H1 (cell line): Measurements from ENCODE around the gene INTU. TPM values are rescaled to one million over a fixed set of nuclear protein-coding genes. Genes with fewer than 3 reads are reported as not detected.

Source experiments
- CTCF ChIA-PET: fragments of 300-600 bp; sonication (Branson Sonifier 250); formaldehyde crosslinking; loops from one replicate; lab custom pipeline; 2021; ENCODE audit not compliant: partially characterized antibody; lab: Charles Lee
- POLR2A ChIA-PET: fragments of 300-600 bp; sonication (Branson Sonifier 250); formaldehyde crosslinking; loops from one replicate; lab custom pipeline; 2021; ENCODE audit warnings: inconsistent platforms; ENCODE audit not compliant: partially characterized antibody; lab: Charles Lee
- DNase-seq, 2 experiments: peaks; one replicate each; pipeline versions ENCODE4 v3.0.0 to v3.0.0-alpha.2; 2010 to 2022; ENCODE audit warnings: low spot score in 2 of 2, low read depth in 1 of 2, mixed read lengths in 1 of 2
- FAIRE-seq: peaks from 2 replicates; lab custom pipeline; 2011; peaks lifted over from hg19 to GRCh38; lab: Jason Lieb, UNC
- H2AFZ ChIP-seq: 2 replicates; pipeline ENCODE4 v1.8.1; 2012; ENCODE audit warnings: low read length, inconsistent platforms
- H2AK5ac ChIP-seq: 2 replicates; pipeline ENCODE4 v1.6.1; 2013; ENCODE audit warnings: low read depth, low read length
- H2BK120ac ChIP-seq: replicated peaks from 2 replicates; pipeline ENCODE3; 2013; ENCODE audit warnings: low read depth, low read length, inconsistent platforms
- H2BK12ac ChIP-seq: 2 replicates; pipeline ENCODE4 v1.6.1; 2013; ENCODE audit warnings: low read depth, low read length
- H2BK15ac ChIP-seq: 2 replicates; pipeline ENCODE4 v1.6.1; 2013; ENCODE audit warnings: low read length
- H2BK20ac ChIP-seq: 2 replicates; pipeline ENCODE4 v1.6.1; 2013; ENCODE audit warnings: low read length
- H2BK5ac ChIP-seq: 2 replicates; pipeline ENCODE4 v1.6.1; 2013; ENCODE audit warnings: low read depth, low read length
- H3K14ac ChIP-seq: 2 replicates; pipeline ENCODE4 v1.6.1; 2013; ENCODE audit warnings: inconsistent platforms; ENCODE audit not compliant: insufficient read length
- H3K18ac ChIP-seq: 2 replicates; pipeline ENCODE4 v1.6.1; 2013; ENCODE audit warnings: low read length; ENCODE audit errors: extremely low read depth
- H3K23ac ChIP-seq: 2 replicates; pipeline ENCODE4 v1.6.1; 2013; ENCODE audit warnings: inconsistent platforms; ENCODE audit not compliant: insufficient read length
- H3K23me2 ChIP-seq: 2 replicates; pipeline ENCODE4 v1.6.1; 2013; ENCODE audit warnings: low read depth, low read length
- H3K27ac ChIP-seq: 2 replicates; pipeline ENCODE4 v1.6.1; 2011; ENCODE audit warnings: low read depth, low read length, inconsistent platforms
- H3K27me3 ChIP-seq, 4 experiments: replicated peaks in 1 of 4; 1 replicate in 1 of 4; 2 replicates in 3 of 4; pipeline versions ENCODE4 v1.6.1 to v1.8.1; 2011 to 2013; ENCODE audit warnings: low read length in 3 of 4, mild to moderate bottlenecking in 3 of 4, inconsistent platforms in 2 of 4, mixed read lengths in 2 of 4, moderate library complexity in 1 of 4; ENCODE audit not compliant: control insufficient read depth in 3 of 4, insufficient read depth in 3 of 4; ENCODE audit errors: extremely low read depth in 1 of 4
- H3K36me3 ChIP-seq, 4 experiments: 2 replicates each; pipeline versions ENCODE4 v1.6.1 to v1.8.1; 2011 to 2013; ENCODE audit warnings: mild to moderate bottlenecking in 4 of 4, low read length in 3 of 4, moderate library complexity in 2 of 4, control low read depth in 1 of 4, inconsistent platforms in 1 of 4; ENCODE audit not compliant: insufficient read depth in 4 of 4, control insufficient read depth in 2 of 4
- H3K4ac ChIP-seq: replicated peaks from 2 replicates; pipeline ENCODE3; 2013; ENCODE audit warnings: low read length, low read depth, mixed read lengths, inconsistent platforms; ENCODE audit not compliant: insufficient read length
- H3K4me1 ChIP-seq, 4 experiments: replicated peaks in 1 of 4; 1 replicate in 1 of 4; 2 replicates in 3 of 4; pipeline versions ENCODE4 v1.6.1 to v1.8.1; 2011 to 2013; ENCODE audit warnings: low read length in 3 of 4, inconsistent platforms in 2 of 4, mixed read lengths in 1 of 4; ENCODE audit not compliant: insufficient read depth in 4 of 4, control insufficient read depth in 3 of 4
- H3K4me2 ChIP-seq, 2 experiments: 2 replicates each; pipeline versions ENCODE4 v1.6.1 to v1.8.1; 2011 to 2013; ENCODE audit warnings: low read depth in 2 of 2, low read length in 2 of 2, control low read depth in 1 of 2, inconsistent platforms in 1 of 2, mild to moderate bottlenecking in 1 of 2; ENCODE audit not compliant: insufficient read depth in 1 of 2
- H3K4me3 ChIP-seq, 4 experiments: fragments of 200-600, 300-600 bp in 1 of 4; sonication (generic), shearing (Covaris generic), sonication (Bioruptor Twin) in 1 of 4; 2 replicates each; pipeline versions ENCODE4 v1.5.1 to v1.8.1; 2011 to 2016; ENCODE audit warnings: low read length in 4 of 4, low read depth in 3 of 4, control low read depth in 2 of 4, inconsistent platforms in 2 of 4, mild to moderate bottlenecking in 2 of 4, mixed read lengths in 1 of 4, moderate library complexity in 1 of 4; ENCODE audit not compliant: insufficient read depth in 2 of 4; ENCODE audit errors: extremely low read depth in 1 of 4
- H3K56ac ChIP-seq: replicated peaks from 2 replicates; pipeline ENCODE3; 2013; ENCODE audit warnings: low read depth, mild to moderate bottlenecking, mixed read lengths, low read length, inconsistent platforms; ENCODE audit not compliant: insufficient read length
- H3K79me1 ChIP-seq: 2 replicates; pipeline ENCODE4 v1.6.1; 2013; ENCODE audit warnings: low read depth, low read length, control low read depth
- H3K79me2 ChIP-seq, 2 experiments: 2 replicates each; pipeline versions ENCODE4 v1.6.1 to v1.8.1; 2012 to 2013; ENCODE audit warnings: low read length in 2 of 2, mild to moderate bottlenecking in 2 of 2, inconsistent platforms in 1 of 2; ENCODE audit not compliant: insufficient read depth in 2 of 2, control insufficient read depth in 1 of 2
- H3K9ac ChIP-seq, 4 experiments: replicated peaks in 1 of 4; 1 replicate in 1 of 4; 2 replicates in 3 of 4; pipeline versions ENCODE4 v1.6.1 to v1.8.1; 2011 to 2013; ENCODE audit warnings: low read depth in 3 of 4, low read length in 3 of 4, control low read depth in 2 of 4, mild to moderate bottlenecking in 2 of 4, moderate library complexity in 2 of 4, inconsistent platforms in 1 of 4; ENCODE audit errors: extremely low read depth in 1 of 4
- H3K9me3 ChIP-seq, 2 experiments: 2 replicates each; pipeline versions ENCODE4 v1.6.1 to v1.8.1; 2012 to 2013; ENCODE audit warnings: mild to moderate bottlenecking in 2 of 2, moderate library complexity in 2 of 2, control low read depth in 1 of 2, inconsistent platforms in 1 of 2, low read depth in 1 of 2, low read length in 1 of 2, mixed read lengths in 1 of 2; ENCODE audit not compliant: insufficient read depth in 2 of 2
- H4K20me1 ChIP-seq, 2 experiments: replicated peaks in 1 of 2; 2 replicates each; pipeline versions ENCODE3 to v1.8.1; 2011 to 2013; ENCODE audit warnings: inconsistent platforms in 2 of 2, low read length in 2 of 2, mild to moderate bottlenecking in 1 of 2; ENCODE audit not compliant: insufficient read depth in 2 of 2, control insufficient read depth in 1 of 2
- H4K5ac ChIP-seq: 2 replicates; pipeline ENCODE4 v1.6.1; 2013; ENCODE audit warnings: low read length, low read depth, mixed read lengths, inconsistent platforms; ENCODE audit not compliant: insufficient read length
- H4K8ac ChIP-seq: 2 replicates; pipeline ENCODE4 v1.8.0; 2013; ENCODE audit warnings: mild to moderate bottlenecking, moderate library complexity, low read length, inconsistent platforms; ENCODE audit not compliant: insufficient read depth; ENCODE audit errors: extremely low read depth
- H4K91ac ChIP-seq: replicated peaks from 2 replicates; pipeline ENCODE3; 2013; ENCODE audit warnings: low read length, mixed read lengths, inconsistent platforms; ENCODE audit not compliant: insufficient read length
- ASH2L ChIP-seq: fragments of 200-600, 300-600 bp; sonication (generic); IDR thresholded peaks from one replicate; pipeline ENCODE4 v1.7.1; 2017; ENCODE audit warnings: low read length
- CHD1 ChIP-seq: IDR thresholded peaks from 2 replicates; pipeline ENCODE4 v1.6.1; 2012; ENCODE audit warnings: low read depth, low read length, improper control_type of control experiment
- FOSL1 ChIP-seq: IDR thresholded peaks from 2 replicates; pipeline ENCODE4 v1.6.1; 2011; ENCODE audit warnings: mild to moderate bottlenecking, low read depth, low read length, moderate library complexity; ENCODE audit not compliant: insufficient read depth
- GABPA ChIP-seq: IDR thresholded peaks from 2 replicates; pipeline ENCODE4 v1.6.1; 2011; ENCODE audit warnings: mild to moderate bottlenecking, low read length, moderate library complexity, borderline replicate concordance; ENCODE audit not compliant: insufficient read depth
- GTF2F1 ChIP-seq: IDR thresholded peaks from 2 replicates; pipeline ENCODE4 v1.6.1; 2012; ENCODE audit warnings: low read depth, low read length, improper control_type of control experiment, borderline replicate concordance
- HDAC2 ChIP-seq, 2 experiments: fragments of 300-600 bp in 1 of 2; sonication (generic) in 1 of 2; IDR thresholded peaks; 2 replicates each; pipeline ENCODE4 v1.6.1; 2011 to 2012; ENCODE audit warnings: low read depth in 2 of 2, low read length in 2 of 2, mild to moderate bottlenecking in 2 of 2, moderate library complexity in 2 of 2, borderline replicate concordance in 1 of 2, inconsistent platforms in 1 of 2
- HDAC6 ChIP-seq: IDR thresholded peaks from one replicate; pipeline ENCODE4 v1.7.1; 2012; ENCODE audit warnings: low read depth, mild to moderate bottlenecking, inconsistent platforms, low read length, moderate library complexity
- PHF8 ChIP-seq: fragments of 200-600 bp; sonication (generic); conservative IDR thresholded peaks from 2 replicates; pipeline ENCODE4 v1.7.1; 2012; ENCODE audit warnings: low read depth, mild to moderate bottlenecking, inconsistent platforms, low read length, moderate library complexity
- RNF2 ChIP-seq: fragments of 200-900, 300-1000 bp; sonication (generic); IDR thresholded peaks from 2 replicates; pipeline ENCODE4 v1.7.1; 2016; ENCODE audit warnings: borderline replicate concordance, low read depth, mild to moderate bottlenecking, antibody characterized with exemption, low read length; ENCODE audit not compliant: poor library complexity, severe bottlenecking; ENCODE audit errors: missing control alignments
- RXRA ChIP-seq: IDR thresholded peaks from 2 replicates; pipeline ENCODE4 v1.6.1; 2011; ENCODE audit warnings: low read depth, mild to moderate bottlenecking, low read length, moderate library complexity; ENCODE audit not compliant: insufficient read depth
- SRF ChIP-seq: IDR thresholded peaks from 2 replicates; pipeline ENCODE4 v1.6.1; 2011; ENCODE audit warnings: mild to moderate bottlenecking, low read depth, low read length, moderate library complexity
- ZNF274 ChIP-seq: IDR thresholded peaks from 2 replicates; pipeline ENCODE4 v1.7.0; 2012; ENCODE audit warnings: low read length, borderline replicate concordance; ENCODE audit errors: extremely low read depth
- WGBS, 2 experiments: shearing (Covaris generic) in 1 of 2; methylation state at CpG; one replicate each; pipeline versions ENCODE4 v1.1.6 to v1.1.7; 2013 to 2015; ENCODE audit warnings: low lambda C conversion rate in 2 of 2, mixed read lengths in 2 of 2, inconsistent platforms in 1 of 2, low coverage in 1 of 2, missing lambda C conversion rate in 1 of 2; ENCODE audit not compliant: insufficient replicate concordance in 2 of 2, insufficient coverage in 1 of 2, insufficient read length in 1 of 2; ENCODE audit errors: extremely low coverage in 1 of 2, missing lambda C conversion rate in 1 of 2; 5-methylcytosine and 5-hydroxymethylcytosine counted together
- polyA plus RNA-seq, 7 experiments: library from polyadenylated mRNA; depleted of rRNA in 3 of 7; stranded (reverse) in 5 of 7; unstranded in 2 of 7; fragments of >200 nt in 5 of 7; fragments of 200-250 nt in 2 of 7; gene quantifications; 1 replicate in 5 of 7; 2 replicates in 1 of 7; 4 replicates in 1 of 7; pipeline versions ENCODE4 v1.2.1 to v1.2.3, GENCODE V29; 2011 to 2013; ENCODE audit warnings: missing spikeins in 2 of 7, mixed read lengths in 2 of 7
- total RNA-seq: library from RNA; stranded (reverse); fragmentation: NEBNext Ultra II Directional; extraction: Animal tissue kit (Norgen Biotek cat#: 25700); gene quantifications from 2 replicates; pipeline ENCODE4 v1.2.1, GENCODE V29; 2021

The INTU gene
- total and polyA plus RNA-seq, 2 of the 8 experiments (the other 6 are each of a cell fraction or from before 2014, with no cell fraction given), result 6.0 to 15.1 TPM

DNA sequence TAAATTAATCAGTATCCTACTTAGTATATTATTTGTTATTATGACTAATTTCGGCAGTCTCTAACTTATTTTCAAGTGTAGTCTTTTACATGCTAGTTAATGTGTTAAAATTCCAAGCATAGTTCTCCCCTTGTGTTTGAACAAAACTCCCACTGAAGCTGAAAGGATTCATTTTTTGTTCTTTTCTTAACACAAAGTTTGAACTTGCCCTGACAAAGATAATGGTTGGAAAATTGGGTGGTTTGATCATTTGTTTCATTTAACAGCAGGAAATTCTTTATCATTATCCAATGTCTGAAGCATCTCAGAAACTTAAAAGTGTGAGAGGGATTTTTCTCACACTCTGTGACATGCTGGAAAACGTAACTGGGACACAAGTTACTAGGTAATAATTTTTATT is 36.0 kb downstream of the INTU start:
- FAIRE-seq, result no peak
- no peak for TF ChIP-seq ASH2L
- no peak for TF ChIP-seq GTF2F1
- no peak for TF ChIP-seq RNF2
- TF ChIP-seq HDAC6, result no peak
- TF ChIP-seq HDAC2 (IDR thresholded peaks at IDR 0.05; ENCODE audit: borderline replicate concordance in 1 of 2, low read depth in 2 of 2, low read length in 2 of 2), result no peak
- TF ChIP-seq RXRA, result no peak
- no peak for TF ChIP-seq GABPA
- TF ChIP-seq SRF, result no peak
- TF ChIP-seq PHF8, result no peak
- TF ChIP-seq ZNF274, result no peak
- TF ChIP-seq CHD1, result no peak
- TF ChIP-seq FOSL1, result no peak

More for the DNA sequence above, 36.0 kb downstream of the INTU start:
- Histone ChIP-seq H4K20me1 (no peaks in the 10 kb centered on the region), H3K4ac (no peak overlapping the region), H2BK12ac (no peak overlapping the region), H3K9ac (no peak overlapping the region), H2BK120ac (no peak overlapping the region), H3K79me1 (no peaks in the 10 kb centered on the region), H2AK5ac (no peak overlapping the region), H3K4me1 (peaks cover 0 to 6% (median 1%) of the 10 kb centered on the region in 4 experiments; a peak in 3 of 7 replicates), H4K5ac (no peak overlapping the region), H3K27me3 (no peaks in the 10 kb centered on the region), H3K14ac (no peak overlapping the region), H3K18ac (no peak overlapping the region), H2BK15ac (no peak overlapping the region), H3K79me2 (no peaks in the 10 kb centered on the region), H3K9me3 (no peaks in the 10 kb centered on the region), H3K4me2 (peak overlapping the region in 1 of 2 experiments; percentile 18; a peak in 1 of 4 replicates), H3K36me3 (no peaks in the 10 kb centered on the region; a peak in 1 of 8 replicates), H3K23me2 (no peaks in the 10 kb centered on the region), H2BK5ac (no peak overlapping the region), H3K23ac (no peak overlapping the region), H3K56ac (no peak overlapping the region), H2BK20ac (no peak overlapping the region), H2AFZ (no peak overlapping the region), H3K4me3 (no peak overlapping the region), H4K91ac (no peak overlapping the region), H4K8ac (no peak overlapping the region), H3K27ac (no peak overlapping the region)
- no peak for DNase-seq
- 68% methylated on average over 2 of the region's 2 CpGs; no CpG with 5 or more reads in 1 of the 2 experiments for WGBS, 2 experiments
- ChIA-PET CTCF (no interaction called here), POLR2A (no interaction called here)
